GM12878 (cell line): Measurements from ENCODE around the gene ANAPC16. TPM values are rescaled to one million over a fixed set of nuclear protein-coding genes. Genes with fewer than 3 reads are reported as not detected.
A peak's percentile ranks its signal among the peaks of the same experiment; 100 is the strongest.

Experiments
- ATAC-seq: fragments of 200-7000 bp; cut with Tn5 transposase; 3 replicates; pipeline ENCODE4 v1.9.1; 2020; ENCODE audit warnings: mild to moderate bottlenecking, moderate library complexity
- BruUV-seq: library from RNA; stranded (reverse); fragments of 400-500 nt; replicated peaks from 2 replicates; lab custom pipeline; 2021; lab: Mats Ljungman, UMichigan
- CTCF ChIA-PET: fragments of 300-600 bp; sonication (Branson Sonifier 250); formaldehyde crosslinking; extraction: SDS; loops from one replicate; lab custom pipeline; 2021; ENCODE audit warnings: inconsistent platforms; lab: Yijun Ruan, JAX
- POLR2A ChIA-PET: fragments of 350-600 bp; formaldehyde crosslinking; extraction: SDS; loops from one replicate; lab custom pipeline; 2021; ENCODE audit warnings: inconsistent platforms; lab: Charles Lee
- RAD21 ChIA-PET: fragments of 300-600 bp; sonication (Branson Sonifier 250); formaldehyde crosslinking; loops from one replicate; lab custom pipeline; 2023; ENCODE audit warnings: antibody characterized with exemption; ENCODE audit not compliant: unreplicated experiment; lab: Charles Lee
- SMC1A ChIA-PET: fragments of 300-600 bp; sonication (Branson Sonifier 250); formaldehyde crosslinking; loops from one replicate; lab custom pipeline; 2023; ENCODE audit not compliant: unreplicated experiment, uncharacterized antibody; lab: Charles Lee
- DNase-seq: peaks from one replicate; pipeline ENCODE4 v3.0.0-alpha.2; 2011; ENCODE audit warnings: low read depth, low spot score
- FAIRE-seq: peaks from 3 replicates; lab custom pipeline; 2011; peaks lifted over from hg19 to GRCh38; lab: Jason Lieb, UNC
- H2AFZ ChIP-seq: 2 replicates; pipeline ENCODE4 v1.6.0; 2011; ENCODE audit warnings: low read depth, low read length, control low read depth; ENCODE audit not compliant: control insufficient read depth
- H3K27ac ChIP-seq: 2 replicates; pipeline ENCODE4 v1.5.1; 2011; ENCODE audit warnings: control low read depth; ENCODE audit not compliant: control insufficient read depth, insufficient read depth
- H3K27me3 ChIP-seq, 2 experiments: replicated peaks in 1 of 2; 2 replicates each; pipeline versions ENCODE4 v1.6.0 to v1.6.1; 2011; ENCODE audit warnings: low read length in 1 of 2; ENCODE audit not compliant: control insufficient read depth in 2 of 2, insufficient read depth in 2 of 2
- H3K36me3 ChIP-seq, 2 experiments: 2 replicates each; pipeline ENCODE4 v1.5.1; 2011; ENCODE audit warnings: low read length in 1 of 2; ENCODE audit not compliant: control insufficient read depth in 2 of 2, insufficient read depth in 2 of 2
- H3K4me1 ChIP-seq: 2 replicates; pipeline ENCODE4 v1.6.1; 2011; ENCODE audit warnings: mild to moderate bottlenecking, low read length, moderate library complexity, mixed read lengths; ENCODE audit not compliant: control insufficient read depth, insufficient read depth
- H3K4me2 ChIP-seq: 2 replicates; pipeline ENCODE4 v1.6.0; 2011; ENCODE audit warnings: control low read depth; ENCODE audit not compliant: control insufficient read depth, insufficient read depth
- H3K4me3 ChIP-seq: fragments of 200-600 bp; sonication (generic); 2 replicates; pipeline ENCODE4 v1.5.1; 2016
- H3K79me2 ChIP-seq: 2 replicates; pipeline ENCODE4 v1.6.0; 2011; ENCODE audit warnings: low read length; ENCODE audit not compliant: control insufficient read depth, insufficient read depth
- H3K9ac ChIP-seq: 2 replicates; pipeline ENCODE4 v1.8.0; 2011; ENCODE audit warnings: low read length, control low read depth, mixed read lengths; ENCODE audit not compliant: control insufficient read depth, insufficient read depth
- H3K9me3 ChIP-seq: replicated peaks from 3 replicates; pipeline ENCODE4 v1.5.1; 2011; ENCODE audit warnings: mild to moderate bottlenecking, low read length; ENCODE audit not compliant: control insufficient read depth, insufficient read depth
- H4K20me1 ChIP-seq: 2 replicates; pipeline ENCODE4 v1.6.0; 2011; ENCODE audit not compliant: control insufficient read depth, insufficient read depth
- HCFC1 ChIP-seq: fragments of 150-350 bp; IDR thresholded peaks from 2 replicates; pipeline ENCODE4 v1.6.1; 2014; ENCODE audit warnings: low read length
- IRF4 ChIP-seq: IDR thresholded peaks from 2 replicates; pipeline ENCODE4 v1.6.1; 2011; ENCODE audit warnings: low read depth, low read length
- JUNB ChIP-seq: IDR thresholded peaks from 2 replicates; pipeline ENCODE4 v1.6.1; 2016; ENCODE audit warnings: antibody characterized with exemption, mild to moderate bottlenecking
- MAX ChIP-seq: IDR thresholded peaks from 2 replicates; pipeline ENCODE4 v1.6.1; 2012; ENCODE audit warnings: low read depth, low read length, improper control_type of control experiment
- MEF2B ChIP-seq: fragments of 450-650 bp; IDR thresholded peaks from 2 replicates; pipeline ENCODE4 v1.6.1; 2018; ENCODE audit warnings: mild to moderate bottlenecking, moderate library complexity; ENCODE audit not compliant: partially characterized antibody, poor library complexity, severe bottlenecking
- PRDM15 ChIP-seq: fragments of 450-650 bp; formaldehyde crosslinking; IDR thresholded peaks from 2 replicates; pipeline ENCODE4 v1.4.0; 2020; ENCODE audit warnings: mild to moderate bottlenecking, moderate library complexity
- SMC3 ChIP-seq: IDR thresholded peaks from 2 replicates; pipeline ENCODE4 v1.6.1; 2011; ENCODE audit warnings: low read length, improper control_type of control experiment, borderline replicate concordance
- SP1 ChIP-seq: IDR thresholded peaks from one replicate; pipeline ENCODE4 v1.6.1; 2011; ENCODE audit warnings: low read depth, low read length
- SREBF2 ChIP-seq: IDR thresholded peaks from 2 replicates; pipeline ENCODE4 v1.6.1; 2012; ENCODE audit warnings: mild to moderate bottlenecking, low read length
- ZNF217 ChIP-seq: fragments of 450-650 bp; IDR thresholded peaks from 2 replicates; pipeline ENCODE4 v1.6.1; 2017; ENCODE audit warnings: antibody characterized with exemption, mild to moderate bottlenecking
- ZSCAN29 ChIP-seq: fragments of 450-650 bp; IDR thresholded peaks from 2 replicates; pipeline ENCODE4 v1.6.1; 2017; ENCODE audit warnings: mild to moderate bottlenecking, moderate library complexity
- WGBS: methylation state at CpG from one replicate; pipeline ENCODE4 v1.1.6; 2016; ENCODE audit warnings: low lambda C conversion rate; ENCODE audit not compliant: insufficient replicate concordance, insufficient coverage; ENCODE audit errors: missing lambda C conversion rate; 5-methylcytosine and 5-hydroxymethylcytosine counted together
- in situ Hi-C: fragments of 300-500 bp; cut with MboI; formaldehyde crosslinking; loops from 9 replicates; pipeline ENCODE4 v1.14.3; 2018; ENCODE audit warnings: mixed read lengths
- intact Hi-C: fragments of 100-400 bp; cut with micrococcal nuclease; formaldehyde crosslinking; loops from one replicate; pipeline ENCODE4 v1.14.2; 2022; ENCODE audit not compliant: unreplicated experiment
- polyA plus RNA-seq, 11 experiments: library from polyadenylated mRNA; depleted of rRNA in 4 of 11; unstranded in 6 of 11; stranded (reverse) in 5 of 11; fragments of >200 nt; fragmentation: Nextera tagmentation in 4 of 11; fragmentation: Illumina TruSeq in 1 of 11; extraction: Ambion mirVana in 4 of 11; extraction: Trizol in 1 of 11; gene quantifications; 1 replicate in 1 of 11; 2 replicates in 10 of 11; pipeline versions ENCODE4 v1.2.1 to v1.2.3, GENCODE V29; 2011 to 2016; ENCODE audit warnings: inconsistent platforms in 2 of 11, missing spikeins in 2 of 11, low read depth in 1 of 11
- total RNA-seq, 4 experiments: library from RNA; depleted of rRNA in 3 of 4; stranded (reverse); fragments of >200 nt in 3 of 4; fragmentation: Illumina TruSeq in 1 of 4; extraction: Trizol in 1 of 4; gene quantifications; 2 replicates each; pipeline versions ENCODE4 v1.2.1 to v1.2.3, GENCODE V29; 2013 to 2021
- TF ChIP-seq, protein P1 (sequence below): IDR thresholded peaks from 2 replicates; pipeline ENCODE4 v1.6.1; 2011; ENCODE audit warnings: mild to moderate bottlenecking, low read depth, low read length, moderate library complexity; ENCODE audit not compliant: insufficient replicate concordance
- TF ChIP-seq, protein P2 (sequence below): fragments of 450-650 bp; IDR thresholded peaks from 2 replicates; pipeline ENCODE4 v1.6.1; 2017; ENCODE audit warnings: antibody characterized with exemption, mild to moderate bottlenecking, moderate library complexity

The ANAPC16 gene
- total and polyA plus RNA-seq, 10 of the 15 experiments (the other 5 are each of a cell fraction or from before 2014, with no cell fraction given): 66.9 to 208 (median 134) TPM

DNA sequence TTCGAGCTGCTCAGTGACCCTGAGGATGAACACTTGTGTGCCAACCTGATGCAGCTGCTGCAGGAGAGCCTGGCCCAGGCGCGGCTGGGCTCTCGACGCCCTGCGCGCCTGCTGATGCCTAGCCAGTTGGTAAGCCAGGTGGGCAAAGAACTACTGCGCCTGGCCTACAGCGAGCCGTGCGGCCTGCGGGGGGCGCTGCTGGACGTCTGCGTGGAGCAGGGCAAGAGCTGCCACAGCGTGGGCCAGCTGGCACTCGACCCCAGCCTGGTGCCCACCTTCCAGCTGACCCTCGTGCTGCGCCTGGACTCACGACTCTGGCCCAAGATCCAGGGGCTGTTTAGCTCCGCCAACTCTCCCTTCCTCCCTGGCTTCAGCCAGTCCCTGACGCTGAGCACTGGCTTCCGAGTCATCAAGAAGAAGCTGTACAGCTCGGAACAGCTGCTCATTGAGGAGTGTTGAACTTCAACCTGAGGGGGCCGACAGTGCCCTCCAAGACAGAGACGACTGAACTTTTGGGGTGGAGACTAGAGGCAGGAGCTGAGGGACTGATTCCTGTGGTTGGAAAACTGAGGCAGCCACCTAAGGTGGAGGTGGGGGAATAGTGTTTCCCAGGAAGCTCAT, 59.0 kb downstream of the ANAPC16 start (continued):
- TF ChIP-seq PRDM15 (CRISPR knock-in tag): no peak
- TF ChIP-seq SP1: no peak
- TF ChIP-seq SREBF2: no peak
- no peak for TF ChIP-seq ZSCAN29
- no peak for TF ChIP-seq MAX
- TF ChIP-seq SMC3: peak; percentile 57

DNA sequence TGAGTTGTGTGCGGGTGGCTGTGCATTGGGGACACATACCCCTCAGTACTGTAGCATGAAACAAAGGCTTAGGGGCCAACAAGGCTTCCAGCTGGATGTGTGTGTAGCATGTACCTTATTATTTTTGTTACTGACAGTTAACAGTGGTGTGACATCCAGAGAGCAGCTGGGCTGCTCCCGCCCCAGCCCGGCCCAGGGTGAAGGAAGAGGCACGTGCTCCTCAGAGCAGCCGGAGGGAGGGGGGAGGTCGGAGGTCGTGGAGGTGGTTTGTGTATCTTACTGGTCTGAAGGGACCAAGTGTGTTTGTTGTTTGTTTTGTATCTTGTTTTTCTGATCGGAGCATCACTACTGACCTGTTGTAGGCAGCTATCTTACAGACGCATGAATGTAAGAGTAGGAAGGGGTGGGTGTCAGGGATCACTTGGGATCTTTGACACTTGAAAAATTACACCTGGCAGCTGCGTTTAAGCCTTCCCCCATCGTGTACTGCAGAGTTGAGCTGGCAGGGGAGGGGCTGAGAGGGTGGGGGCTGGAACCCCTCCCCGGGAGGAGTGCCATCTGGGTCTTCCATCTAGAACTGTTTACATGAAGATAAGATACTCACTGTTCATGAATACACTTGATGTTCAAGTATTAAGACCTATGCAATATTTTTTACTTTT, 59.7 kb downstream of the ANAPC16 start:
- Histone ChIP-seq H3K9me3 (no peaks in the 10 kb centered on the region), H3K36me3 (peaks cover 2 to 8% of the 10 kb centered on the region in 2 experiments), H3K4me2 (peak overlapping the region; percentile 62), H3K27ac (peak overlapping the region; percentile 96), H3K4me1 (peaks cover 12% of the 10 kb centered on the region), H3K9ac (peak overlapping the region; percentile 93), H4K20me1 (peaks cover 12% of the 10 kb centered on the region), H2AFZ (no peak overlapping the region), H3K79me2 (peaks cover 39% of the 10 kb centered on the region), H3K4me3 (peak overlapping the region; percentile 92), H3K27me3 (no peaks in the 10 kb centered on the region)
- FAIRE-seq: no peak
- ChIA-PET RAD21 (interaction anchor here (0.6 to 7.8 kb wide), 23 partner anchors 9 to 227 kb away, joined by 3 to 200 read pairs (median 7); no protein-coding TSS in a partner anchor), SMC1A (interaction anchor here (0.7 to 12.9 kb wide), 29 partner anchors 8 to 149 kb away, joined by 3 to 275 read pairs (median 7); partner anchors contain the start of genes ANAPC16 and ASCC1), CTCF (interaction anchor here (0.9 to 11.3 kb wide), 28 partner anchors 9 to 226 kb away, joined by 3 to 275 read pairs (median 8); partner anchors contain the start of genes ANAPC16 and ASCC1), POLR2A (interaction anchor here (0.6 to 13.9 kb wide), 18 partner anchors 9 to 385 kb away, joined by 3 to 267 read pairs (median 14); partner anchors contain the start of genes ANAPC16 and ASCC1)
- no TSS peak for BruUV-seq
- under 1% methylated on average over 12 of the region's 12 CpGs for WGBS
- no peak for DNase-seq
- in situ Hi-C loops (no loop called here), intact Hi-C loops (no loop called here)
- ATAC-seq: no peak
- TF ChIP-seq MEF2B: no peak
- no peak for TF ChIP-seq HCFC1
- no peak for TF ChIP-seq JUNB
- TF ChIP-seq, protein P1, sequence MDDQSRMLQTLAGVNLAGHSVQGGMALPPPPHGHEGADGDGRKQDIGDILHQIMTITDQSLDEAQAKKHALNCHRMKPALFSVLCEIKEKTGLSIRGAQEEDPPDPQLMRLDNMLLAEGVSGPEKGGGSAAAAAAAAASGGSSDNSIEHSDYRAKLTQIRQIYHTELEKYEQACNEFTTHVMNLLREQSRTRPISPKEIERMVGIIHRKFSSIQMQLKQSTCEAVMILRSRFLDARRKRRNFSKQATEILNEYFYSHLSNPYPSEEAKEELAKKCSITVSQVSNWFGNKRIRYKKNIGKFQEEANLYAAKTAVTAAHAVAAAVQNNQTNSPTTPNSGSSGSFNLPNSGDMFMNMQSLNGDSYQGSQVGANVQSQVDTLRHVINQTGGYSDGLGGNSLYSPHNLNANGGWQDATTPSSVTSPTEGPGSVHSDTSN: peak; percentile 15
- TF ChIP-seq ZNF217: no peak
- TF ChIP-seq SREBF2: no peak
- no peak for TF ChIP-seq IRF4
- TF ChIP-seq ZSCAN29: no peak
- TF ChIP-seq, protein P2, sequence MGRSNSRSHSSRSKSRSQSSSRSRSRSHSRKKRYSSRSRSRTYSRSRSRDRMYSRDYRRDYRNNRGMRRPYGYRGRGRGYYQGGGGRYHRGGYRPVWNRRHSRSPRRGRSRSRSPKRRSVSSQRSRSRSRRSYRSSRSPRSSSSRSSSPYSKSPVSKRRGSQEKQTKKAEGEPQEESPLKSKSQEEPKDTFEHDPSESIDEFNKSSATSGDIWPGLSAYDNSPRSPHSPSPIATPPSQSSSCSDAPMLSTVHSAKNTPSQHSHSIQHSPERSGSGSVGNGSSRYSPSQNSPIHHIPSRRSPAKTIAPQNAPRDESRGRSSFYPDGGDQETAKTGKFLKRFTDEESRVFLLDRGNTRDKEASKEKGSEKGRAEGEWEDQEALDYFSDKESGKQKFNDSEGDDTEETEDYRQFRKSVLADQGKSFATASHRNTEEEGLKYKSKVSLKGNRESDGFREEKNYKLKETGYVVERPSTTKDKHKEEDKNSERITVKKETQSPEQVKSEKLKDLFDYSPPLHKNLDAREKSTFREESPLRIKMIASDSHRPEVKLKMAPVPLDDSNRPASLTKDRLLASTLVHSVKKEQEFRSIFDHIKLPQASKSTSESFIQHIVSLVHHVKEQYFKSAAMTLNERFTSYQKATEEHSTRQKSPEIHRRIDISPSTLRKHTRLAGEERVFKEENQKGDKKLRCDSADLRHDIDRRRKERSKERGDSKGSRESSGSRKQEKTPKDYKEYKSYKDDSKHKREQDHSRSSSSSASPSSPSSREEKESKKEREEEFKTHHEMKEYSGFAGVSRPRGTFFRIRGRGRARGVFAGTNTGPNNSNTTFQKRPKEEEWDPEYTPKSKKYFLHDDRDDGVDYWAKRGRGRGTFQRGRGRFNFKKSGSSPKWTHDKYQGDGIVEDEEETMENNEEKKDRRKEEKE: no peak
